ENCODE results near the gene CACFD1. TPM values are rescaled to one million over a fixed set of nuclear protein-coding genes. Genes with fewer than 3 reads are reported as not detected.

Gene CACFD1
- total and polyA plus RNA-seq, 8 donors: 17.7 to 48.4 (median 26.1) TPM

DNA sequence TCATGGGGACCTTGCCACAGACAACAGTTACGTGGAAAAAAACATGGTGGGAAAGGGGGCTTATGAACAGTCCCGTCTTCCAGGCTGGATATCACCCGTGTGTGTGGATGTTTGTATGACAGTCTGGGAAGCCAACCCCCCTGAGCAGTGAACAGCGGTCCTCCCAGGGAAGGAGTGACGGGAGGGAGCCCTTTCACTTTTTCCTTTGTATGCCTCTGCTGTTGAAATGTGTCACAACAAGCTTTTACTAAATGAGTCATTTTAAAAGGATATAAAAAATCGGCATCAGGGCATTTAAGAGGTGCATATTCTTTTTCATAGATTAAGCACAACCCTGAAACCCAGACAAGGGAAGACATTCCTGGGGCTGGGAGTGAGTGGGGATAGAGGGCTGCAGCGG is 59.9 kb downstream of the CACFD1 start:
- no peak overlapping the region for H3K4me3 ChIP-seq
- H3K9me3 ChIP-seq: no peaks in the 10 kb centered on the region
- ATAC-seq: no peak
- TF ChIP-seq, protein P1, sequence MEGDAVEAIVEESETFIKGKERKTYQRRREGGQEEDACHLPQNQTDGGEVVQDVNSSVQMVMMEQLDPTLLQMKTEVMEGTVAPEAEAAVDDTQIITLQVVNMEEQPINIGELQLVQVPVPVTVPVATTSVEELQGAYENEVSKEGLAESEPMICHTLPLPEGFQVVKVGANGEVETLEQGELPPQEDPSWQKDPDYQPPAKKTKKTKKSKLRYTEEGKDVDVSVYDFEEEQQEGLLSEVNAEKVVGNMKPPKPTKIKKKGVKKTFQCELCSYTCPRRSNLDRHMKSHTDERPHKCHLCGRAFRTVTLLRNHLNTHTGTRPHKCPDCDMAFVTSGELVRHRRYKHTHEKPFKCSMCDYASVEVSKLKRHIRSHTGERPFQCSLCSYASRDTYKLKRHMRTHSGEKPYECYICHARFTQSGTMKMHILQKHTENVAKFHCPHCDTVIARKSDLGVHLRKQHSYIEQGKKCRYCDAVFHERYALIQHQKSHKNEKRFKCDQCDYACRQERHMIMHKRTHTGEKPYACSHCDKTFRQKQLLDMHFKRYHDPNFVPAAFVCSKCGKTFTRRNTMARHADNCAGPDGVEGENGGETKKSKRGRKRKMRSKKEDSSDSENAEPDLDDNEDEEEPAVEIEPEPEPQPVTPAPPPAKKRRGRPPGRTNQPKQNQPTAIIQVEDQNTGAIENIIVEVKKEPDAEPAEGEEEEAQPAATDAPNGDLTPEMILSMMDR (IDR thresholded peaks at IDR 0.05): no peak
- H3K27ac ChIP-seq: no peak overlapping the region
- no peak for DNase-seq
- no peaks in the 10 kb centered on the region for H3K36me3 ChIP-seq
- H3K4me1 ChIP-seq: no peaks in the 10 kb centered on the region
- intact Hi-C loops (cut with DNase I): no loop called here
- peaks cover 0 to 22% of the 10 kb centered on the region in 2 donors for H3K27me3 ChIP-seq

DNA sequence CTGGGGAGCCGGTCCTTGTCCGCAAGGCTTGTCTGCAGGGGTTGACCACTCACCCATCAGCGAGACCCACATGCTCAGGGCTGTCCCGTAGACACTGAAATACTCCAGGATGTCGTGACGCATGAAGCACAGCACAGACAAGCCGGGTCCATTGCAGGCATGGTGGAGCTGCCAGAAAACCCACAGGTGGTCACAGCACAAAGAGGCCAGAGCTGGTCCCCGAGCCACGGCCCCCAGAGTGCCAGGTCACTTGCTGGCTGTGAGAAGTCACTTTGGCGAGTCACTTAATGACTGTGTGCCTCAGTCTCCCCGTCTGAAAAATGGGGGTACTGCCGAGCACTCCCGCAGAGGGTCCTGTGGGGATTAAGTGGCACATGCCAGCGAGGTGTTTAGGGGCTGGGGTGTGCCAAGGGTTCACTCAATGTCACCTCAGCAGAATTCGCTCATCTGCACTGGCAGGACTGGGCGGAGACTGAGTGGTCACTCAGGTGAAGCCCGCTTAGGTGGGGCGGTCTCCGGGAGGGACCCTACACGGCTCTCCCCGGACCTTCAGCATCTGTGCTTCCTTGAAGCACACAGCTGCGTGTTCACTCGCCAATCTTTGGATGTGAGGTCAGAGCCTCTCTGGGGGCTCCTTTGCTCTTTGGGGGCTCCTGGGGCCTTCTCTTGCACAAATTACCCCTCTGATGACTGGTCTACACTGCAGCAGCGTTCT is 60.5 kb downstream of the CACFD1 start:
- no peaks in the 10 kb centered on the region for H3K9me3 ChIP-seq
- DNase-seq: peak in 1 of 4 donors; percentile 58
- no peak overlapping the region for H3K4me3 ChIP-seq
- TF ChIP-seq, protein P1 (IDR thresholded peaks at IDR 0.05): no peak
- intact Hi-C loops (cut with DNase I): no loop called here
- H3K27ac ChIP-seq: no peak overlapping the region
- H3K36me3 ChIP-seq: no peaks in the 10 kb centered on the region
- no peak for ATAC-seq
- no peaks in the 10 kb centered on the region for H3K4me1 ChIP-seq
- H3K27me3 ChIP-seq: peaks cover 0 to 16% of the 10 kb centered on the region in 2 donors

Other genes with a start within 250 kb of the CACFD1 start
- 1 to 10 TPM; 5.7 to 7.9 TPM for gene ABO, start 184.8 kb upstream of the CACFD1 start, total RNA-seq
- 1 to 10 TPM; 2.6 to 6.3 (median 4.3) TPM for gene ABO, start 184.8 kb upstream of the CACFD1 start, polyA plus RNA-seq (ENCODE audit: insufficient read length in 6 of 6)
- gene SURF6, start 123.8 kb upstream of the CACFD1 start, total RNA-seq: 10 to 100 TPM; 10.9 to 16.7 TPM
- 10 to 100 TPM; 25.6 to 31.4 (median 26.6) TPM for gene SURF6, start 123.8 kb upstream of the CACFD1 start, polyA plus RNA-seq (ENCODE audit: insufficient read length in 6 of 6)
- 10 to 100 TPM; 21.8 to 29.2 TPM for gene MED22, start 111.8 kb upstream of the CACFD1 start, total RNA-seq
- gene MED22, start 111.8 kb upstream of the CACFD1 start, polyA plus RNA-seq (ENCODE audit: insufficient read length in 6 of 6): 10 to 100 TPM; 23.2 to 28.2 (median 26.3) TPM
- gene RPL7A, start 111.8 kb upstream of the CACFD1 start, total RNA-seq: 1,000 to 10,000 TPM; 1,624 to 1,706 TPM
- gene RPL7A, start 111.8 kb upstream of the CACFD1 start, polyA plus RNA-seq (ENCODE audit: insufficient read length in 6 of 6): 1,000 to 10,000 TPM; 2,858 to 3,322 (median 3,107) TPM
- gene SURF1, start 103.5 kb upstream of the CACFD1 start, total RNA-seq: 10 to 100 TPM; 40.4 to 46.1 TPM
- 10 to 100 TPM; 27.9 to 35.2 (median 30.2) TPM for gene SURF1, start 103.5 kb upstream of the CACFD1 start, polyA plus RNA-seq (ENCODE audit: insufficient read length in 6 of 6)
- 10 to 100 TPM; 11.8 to 16.2 TPM for gene SURF2, start 103.4 kb upstream of the CACFD1 start, total RNA-seq
- gene SURF2, start 103.4 kb upstream of the CACFD1 start, polyA plus RNA-seq (ENCODE audit: insufficient read length in 6 of 6): 10 to 100 TPM; 14.9 to 23.0 (median 16.8) TPM
- gene SURF4, start 83.9 kb upstream of the CACFD1 start, total RNA-seq: 100 to 1,000 TPM; 232 to 252 TPM
- 100 to 1,000 TPM; 117 to 155 (median 122) TPM for gene SURF4, start 83.9 kb upstream of the CACFD1 start, polyA plus RNA-seq (ENCODE audit: insufficient read length in 6 of 6)
- under 1 TPM; 0.82 to 0.99 TPM for gene STKLD1, start 83.6 kb upstream of the CACFD1 start, total RNA-seq
- 1 to 10 TPM; 3.0 to 6.1 (median 3.6) TPM for gene STKLD1, start 83.6 kb upstream of the CACFD1 start, polyA plus RNA-seq (ENCODE audit: insufficient read length in 6 of 6)
- 10 to 100 TPM; 16.9 to 23.4 TPM for gene REXO4, start 42.0 kb upstream of the CACFD1 start, total RNA-seq
- gene REXO4, start 42.0 kb upstream of the CACFD1 start, polyA plus RNA-seq (ENCODE audit: insufficient read length in 6 of 6): 10 to 100 TPM; 27.2 to 29.1 (median 28.1) TPM
- 1 to 10 TPM; 1.2 to 4.1 TPM for gene ADAMTS13, start 37.6 kb upstream of the CACFD1 start, total RNA-seq
- 10 to 100 TPM in 1 of 6 donors, 1 to 10 TPM in 5; 5.9 to 11.1 (median 8.4) TPM for gene ADAMTS13, start 37.6 kb upstream of the CACFD1 start, polyA plus RNA-seq (ENCODE audit: insufficient read length in 6 of 6)
- gene SLC2A6, start 19.1 kb downstream of the CACFD1 start, total RNA-seq: 10 to 100 TPM in 1 of 2 donors, 1 to 10 TPM in 1; 7.8 to 22.4 TPM
- gene SLC2A6, start 19.1 kb downstream of the CACFD1 start, polyA plus RNA-seq (ENCODE audit: insufficient read length in 6 of 6): 1 to 10 TPM; 1.9 to 5.4 (median 2.6) TPM
- gene MYMK, start 65.0 kb downstream of the CACFD1 start, total RNA-seq: not detected
- not detected for gene MYMK, start 65.0 kb downstream of the CACFD1 start, polyA plus RNA-seq (ENCODE audit: insufficient read length in 6 of 6)
- 10 to 100 TPM; 17.3 to 18.5 TPM for gene ADAMTSL2, start 74.7 kb downstream of the CACFD1 start, total RNA-seq
- 10 to 100 TPM in 4 of 6 donors, 1 to 10 TPM in 2; 8.0 to 18.3 (median 10.6) TPM for gene ADAMTSL2, start 74.7 kb downstream of the CACFD1 start, polyA plus RNA-seq (ENCODE audit: insufficient read length in 6 of 6)
- under 1 TPM in 1 of 2 donors, not detected in 1; 0.23 TPM for gene FAM163B, start 149.4 kb downstream of the CACFD1 start, total RNA-seq
- gene FAM163B, start 149.4 kb downstream of the CACFD1 start, polyA plus RNA-seq (ENCODE audit: insufficient read length in 6 of 6): 1 to 10 TPM in 5 of 6 donors, under 1 TPM in 1; 0.61 to 2.7 (median 1.7) TPM
- gene DBH, start 176.4 kb downstream of the CACFD1 start, total RNA-seq: under 1 TPM; 0.08 to 0.23 TPM
- 1 to 10 TPM; 1.2 to 2.2 (median 1.4) TPM for gene DBH, start 176.4 kb downstream of the CACFD1 start, polyA plus RNA-seq (ENCODE audit: insufficient read length in 6 of 6)